KG1 (cell line): ENCODE results near the gene XPR1.

Source experiments
- DNase-seq: peaks from one replicate; lab custom pipeline; 2025; lab: John Stamatoyannopoulos, UW

XPR1 gene

DNA sequence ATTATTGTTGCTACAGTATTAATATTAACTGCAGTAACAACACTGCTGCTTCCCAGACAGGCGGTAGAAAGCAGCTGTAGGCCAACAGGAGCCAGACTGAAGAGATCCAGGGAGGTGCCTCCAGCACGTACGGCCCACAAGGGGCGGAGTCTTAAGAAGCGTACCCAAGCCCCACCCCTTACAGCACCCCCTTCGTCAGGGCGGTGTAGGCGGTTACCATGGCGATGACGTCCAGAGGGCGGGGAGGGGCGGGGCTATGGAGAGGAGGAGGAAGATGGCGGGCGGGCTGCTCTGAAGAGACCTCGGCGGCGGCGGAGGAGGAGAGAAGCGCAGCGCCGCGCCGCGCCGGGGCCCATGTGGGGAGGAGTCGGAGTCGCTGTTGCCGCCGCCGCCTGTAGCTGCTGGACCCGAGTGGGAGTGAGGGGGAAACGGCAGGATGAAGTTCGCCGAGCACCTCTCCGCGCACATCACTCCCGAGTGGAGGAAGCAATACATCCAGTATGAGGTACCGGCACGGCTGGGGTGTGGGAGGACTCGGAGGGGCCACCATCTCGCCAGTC is at the start of gene XPR1:
Gene XPR1, plus strand, starts transcription at position 257 of the 560 bp plus-strand sequence. Its CDS starts 180 bp downstream, at position 437.
- DNase-seq: peak; percentile 97

DNA sequence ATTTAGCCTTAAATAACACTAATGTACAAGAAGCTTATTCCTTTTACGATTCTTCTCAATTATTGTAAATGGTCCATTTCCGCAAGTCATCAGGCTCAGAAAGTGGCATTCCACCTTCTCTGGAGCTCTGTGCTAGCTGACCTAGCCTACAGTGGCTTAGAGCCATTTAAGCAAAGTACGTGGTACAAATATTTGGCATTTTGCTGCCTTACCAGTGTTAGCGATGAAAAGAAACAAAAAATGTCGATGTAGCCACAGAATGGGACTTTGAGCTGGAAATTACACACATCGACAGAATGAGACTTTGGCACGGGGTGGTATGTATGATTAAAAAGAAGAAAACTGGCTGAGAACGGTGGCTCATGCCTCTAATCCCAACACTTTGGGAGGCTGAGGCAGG is 47.0 kb upstream of the XPR1 start:
- no peak for DNase-seq

DNA sequence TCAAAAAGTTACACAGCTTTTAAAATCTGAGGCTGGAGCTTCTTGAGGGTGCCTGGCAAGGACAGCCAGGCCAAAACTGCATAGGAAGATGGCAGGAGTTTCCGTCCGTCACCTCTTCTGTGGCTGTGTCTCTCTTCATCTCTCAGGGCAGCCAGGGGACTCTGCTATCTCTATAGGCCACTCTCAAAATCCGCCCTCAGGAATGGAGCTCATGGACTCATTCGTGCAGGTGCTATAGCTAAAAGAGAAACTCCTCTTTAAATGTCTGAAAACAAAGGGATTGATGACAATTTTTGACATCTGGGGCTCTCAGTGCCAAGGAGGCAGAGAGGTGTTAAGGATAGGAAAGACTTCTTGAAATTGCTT is 45.8 kb upstream of the XPR1 start:
- DNase-seq: no peak

DNA sequence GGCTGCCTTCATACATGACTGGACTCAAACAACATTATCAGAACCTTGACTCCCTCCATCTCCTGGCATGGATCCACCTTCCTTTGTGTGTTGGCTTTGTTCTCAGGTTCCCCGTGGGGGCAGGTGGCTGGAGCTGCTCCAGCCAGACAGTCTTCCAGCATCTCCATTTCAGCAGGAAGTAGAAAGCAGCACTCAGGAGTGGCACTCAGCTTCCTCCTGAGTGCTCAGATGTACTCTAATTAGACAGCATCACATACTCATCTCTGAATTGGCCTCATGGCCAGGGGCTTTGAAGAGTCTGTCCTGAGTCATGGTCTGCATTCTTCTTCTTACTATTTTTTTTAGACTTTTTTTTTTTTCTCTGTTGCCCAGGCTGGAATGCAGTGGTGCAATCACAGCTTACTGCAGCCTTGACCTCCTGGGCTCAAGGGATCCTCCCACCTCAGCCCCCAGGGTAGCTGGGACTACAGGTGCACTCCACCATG is 45.1 kb upstream of the XPR1 start:
- no peak for DNase-seq

DNA sequence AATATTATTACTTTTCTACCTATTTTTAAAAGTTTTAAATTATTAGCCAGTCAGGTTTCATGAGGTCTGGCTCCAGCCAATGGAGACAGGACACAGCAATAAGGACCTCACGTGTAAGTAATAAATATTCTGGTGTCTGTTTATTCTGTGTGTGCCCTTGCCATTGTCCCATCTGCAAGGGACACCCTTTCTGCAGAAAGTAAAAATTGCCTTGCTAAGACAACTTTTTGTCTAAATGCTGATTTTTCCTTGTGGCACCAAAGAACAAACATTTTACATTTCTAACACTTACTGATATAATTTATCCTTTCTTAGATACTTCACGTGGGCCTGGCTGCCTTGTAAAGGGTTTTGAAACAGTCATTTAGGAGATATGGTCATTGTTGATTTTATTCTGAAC is 43.7 kb upstream of the XPR1 start:
- no peak for DNase-seq

DNA sequence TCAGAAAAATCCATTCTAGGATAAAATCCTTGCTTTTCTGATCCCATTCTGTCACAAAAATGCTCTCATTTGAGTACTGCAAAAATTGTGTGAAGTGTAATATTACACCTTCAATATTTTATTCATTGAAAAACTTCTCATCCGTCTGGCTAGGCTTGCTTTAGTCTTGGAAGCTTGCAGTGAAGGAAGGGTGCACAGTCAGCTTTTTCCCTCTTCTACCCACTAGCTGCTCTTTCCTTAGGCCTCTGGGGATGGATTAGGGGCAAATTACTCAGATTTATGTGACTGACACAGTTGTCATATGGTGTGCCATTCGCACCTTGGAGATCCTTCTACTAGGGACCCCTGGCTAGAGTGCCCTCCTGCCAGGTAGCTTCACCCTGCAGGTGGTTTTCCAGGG is 40.9 kb upstream of the XPR1 start:
- no peak for DNase-seq

DNA sequence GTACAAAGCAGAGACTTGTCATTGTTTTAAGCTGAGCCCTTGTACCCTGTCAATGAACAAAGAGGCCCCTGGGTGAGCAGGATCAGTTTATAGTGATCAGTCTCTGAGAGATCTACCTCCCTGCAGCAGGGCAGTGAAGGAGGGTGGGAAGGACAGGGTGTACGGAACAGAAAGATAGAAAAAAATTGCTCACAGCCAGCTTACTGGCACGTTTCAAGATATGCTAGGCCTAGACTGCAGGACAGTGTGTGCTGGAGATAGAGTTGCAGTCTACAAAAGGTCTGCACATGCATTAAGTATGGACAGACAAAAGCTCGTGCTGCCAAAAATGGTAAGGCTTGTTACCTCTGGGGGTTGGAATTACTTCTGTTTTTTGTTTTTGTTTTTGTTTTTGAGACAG is 38.4 kb upstream of the XPR1 start:
- DNase-seq: no peak

DNA sequence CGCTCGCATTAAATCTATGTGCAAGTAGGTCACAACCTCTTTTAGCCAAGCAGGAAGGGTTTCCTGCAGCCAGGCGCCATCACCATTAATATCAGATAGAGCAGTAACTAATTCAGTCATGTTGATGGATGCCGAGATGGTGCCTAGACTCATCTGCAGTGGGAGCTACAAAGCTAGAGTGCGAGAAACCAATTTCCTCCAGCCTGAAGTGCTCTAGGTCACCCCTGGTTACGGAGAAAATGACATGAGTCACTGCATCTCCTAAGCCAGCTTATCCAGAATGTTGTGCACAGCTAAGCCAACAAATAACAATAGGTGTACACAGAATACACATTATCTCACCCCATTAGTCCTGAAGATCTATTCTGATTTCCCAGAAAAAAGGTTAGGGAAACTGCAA is 37.1 kb upstream of the XPR1 start:
- DNase-seq: no peak

DNA sequence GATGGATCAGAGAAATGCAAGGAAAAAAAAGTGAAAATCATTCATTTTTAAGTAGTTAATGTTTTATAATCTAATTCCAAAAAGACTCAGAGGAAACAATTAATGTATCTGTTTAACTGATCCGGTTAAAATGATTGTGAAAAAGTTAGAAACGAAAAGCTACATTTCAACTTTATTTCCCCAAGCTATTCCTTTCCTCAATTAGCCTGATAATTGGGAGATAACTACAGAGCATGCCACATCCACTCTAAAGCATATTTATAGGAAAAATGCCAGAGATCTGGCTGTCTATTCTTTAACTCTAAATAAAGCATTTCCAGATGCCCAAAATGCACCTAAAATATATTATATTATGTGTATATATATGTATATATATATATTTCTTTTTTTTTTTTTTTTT is 35.9 kb upstream of the XPR1 start:
- DNase-seq: no peak

DNA sequence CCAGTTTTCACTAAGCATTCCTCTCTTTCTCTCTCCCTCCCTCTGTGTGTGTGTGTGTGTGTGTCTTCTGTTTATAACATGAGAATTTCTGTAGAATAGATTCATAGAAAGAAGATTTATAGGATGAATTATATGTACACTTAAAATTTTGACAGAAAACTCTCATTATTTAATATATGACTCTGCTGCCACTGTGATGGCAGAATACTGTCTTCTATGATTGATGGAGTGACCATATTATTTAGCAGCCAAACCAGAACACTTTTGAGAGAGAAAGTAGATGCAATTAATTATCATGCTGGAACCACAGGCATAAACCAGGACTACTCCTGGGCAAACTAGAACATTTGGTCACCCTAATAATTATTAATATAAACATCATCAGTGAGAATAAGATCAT is 34.3 kb upstream of the XPR1 start:
- no peak for DNase-seq

DNA sequence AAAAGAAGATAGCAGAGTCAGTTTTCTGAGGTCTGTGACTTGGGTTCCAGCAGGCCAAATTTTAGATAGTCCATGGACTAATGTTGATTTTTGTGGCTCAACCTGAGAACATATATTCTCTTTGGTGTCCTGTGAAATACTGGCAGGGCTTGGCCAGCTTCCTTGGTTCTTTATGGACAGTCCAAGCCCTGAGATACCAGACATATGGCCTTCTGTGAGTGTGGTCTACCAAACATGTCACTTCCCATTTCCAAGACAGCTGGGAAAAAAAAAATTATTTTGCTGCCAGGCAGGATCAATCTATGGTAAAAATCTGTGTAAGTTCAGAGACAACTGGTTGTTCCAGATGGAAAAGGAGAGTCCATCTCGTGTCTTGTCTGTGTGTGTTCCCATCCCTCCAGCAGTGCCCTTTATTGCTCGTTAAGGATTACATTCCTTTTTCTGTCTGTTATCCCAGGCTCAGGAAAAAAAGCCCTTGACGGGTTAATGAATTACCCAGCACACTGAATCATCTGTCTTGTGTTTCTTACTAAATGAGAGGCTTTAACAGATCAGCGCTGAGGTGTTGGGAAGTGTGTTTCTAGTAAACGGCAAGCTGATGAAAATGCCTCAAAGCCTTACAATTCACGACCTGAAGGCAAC is 33.4 kb upstream of the XPR1 start:
- DNase-seq: no peak

DNA sequence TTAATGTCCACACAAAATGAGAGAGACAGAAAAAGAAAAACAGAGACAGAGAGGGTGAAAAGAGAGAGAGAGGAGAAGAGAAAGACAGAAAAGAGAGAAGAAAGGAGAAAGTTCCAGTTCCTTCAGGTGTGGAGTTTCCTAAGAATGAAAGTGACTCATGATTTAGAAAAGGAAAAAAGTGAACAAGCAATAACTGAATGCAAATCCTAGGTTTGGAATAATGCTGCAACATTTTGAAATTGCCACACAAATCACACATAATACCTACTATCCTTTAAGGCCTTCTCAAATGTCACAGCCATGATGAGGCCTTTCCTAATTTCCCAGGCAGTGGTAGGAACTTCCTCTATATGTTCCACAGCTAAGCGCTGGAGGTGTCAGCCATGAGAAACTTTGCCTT is 31.5 kb upstream of the XPR1 start:
- no peak for DNase-seq

DNA sequence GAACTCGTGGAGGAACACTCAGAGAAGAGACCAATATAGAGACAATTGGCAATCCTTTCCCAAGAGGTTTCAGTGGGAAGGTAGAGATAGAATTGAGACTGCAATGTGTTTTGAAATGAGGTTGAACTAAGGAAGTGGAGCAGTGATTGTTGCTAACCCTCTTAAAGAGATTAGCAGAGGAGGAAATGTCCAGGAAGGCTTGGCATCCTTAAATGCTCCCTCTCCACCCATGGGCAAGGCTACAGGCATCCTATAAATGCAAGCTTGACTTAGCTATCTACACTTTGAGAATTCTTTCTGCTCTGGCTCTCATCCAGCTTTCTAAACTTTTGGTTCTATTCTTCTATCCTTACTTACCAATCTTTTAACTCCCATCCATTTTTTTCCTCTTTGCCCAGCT is 30.3 kb upstream of the XPR1 start:
- DNase-seq: no peak

DNA sequence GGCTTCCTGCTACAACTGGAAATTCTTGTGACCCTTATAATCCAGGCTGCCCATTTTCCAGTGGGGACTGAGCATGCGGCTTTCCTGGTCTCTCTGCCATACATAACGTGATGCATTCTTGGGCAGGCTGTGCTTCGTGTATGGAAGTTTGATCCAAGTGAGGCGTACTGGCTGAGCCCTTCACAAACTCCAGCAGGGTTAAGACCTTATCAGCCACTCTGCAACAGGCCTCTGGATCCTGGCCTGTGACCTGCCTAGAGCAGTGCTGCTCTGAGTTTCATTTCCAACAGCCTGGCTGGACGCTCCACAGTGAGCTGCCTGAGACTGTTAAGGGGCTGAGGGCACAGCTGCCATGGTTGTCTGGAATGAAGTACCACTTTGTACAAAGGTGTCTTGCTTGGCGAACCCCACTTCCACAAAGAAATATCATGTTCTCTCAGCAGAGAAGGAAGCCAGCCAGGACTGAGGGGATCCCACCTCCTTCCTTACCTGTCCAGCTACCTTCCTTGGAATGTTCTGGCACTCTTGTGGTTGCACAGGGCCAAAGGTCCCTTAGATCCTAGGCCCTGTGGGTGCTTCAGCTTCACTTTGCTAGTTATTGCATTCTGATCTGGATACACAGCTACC is 28.5 kb upstream of the XPR1 start:
- no peak for DNase-seq

DNA sequence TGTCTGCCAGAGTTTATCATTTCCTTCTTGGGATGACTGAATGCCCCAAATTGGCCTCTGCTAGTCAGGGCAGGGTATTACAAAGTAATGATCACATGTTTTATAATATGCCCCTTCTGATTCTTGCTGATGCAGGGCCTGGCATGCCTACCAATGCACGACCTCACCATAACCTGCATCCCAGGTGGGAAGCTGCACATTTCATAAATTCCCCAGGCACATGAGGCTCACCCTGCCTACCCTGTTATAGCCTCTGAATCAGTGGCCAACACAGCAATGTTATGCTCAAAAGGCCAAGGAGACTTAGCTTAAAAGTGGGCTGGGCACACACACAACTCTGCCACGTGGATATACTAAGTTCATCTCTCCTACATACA is 28.0 kb upstream of the XPR1 start:
- DNase-seq: no peak

DNA sequence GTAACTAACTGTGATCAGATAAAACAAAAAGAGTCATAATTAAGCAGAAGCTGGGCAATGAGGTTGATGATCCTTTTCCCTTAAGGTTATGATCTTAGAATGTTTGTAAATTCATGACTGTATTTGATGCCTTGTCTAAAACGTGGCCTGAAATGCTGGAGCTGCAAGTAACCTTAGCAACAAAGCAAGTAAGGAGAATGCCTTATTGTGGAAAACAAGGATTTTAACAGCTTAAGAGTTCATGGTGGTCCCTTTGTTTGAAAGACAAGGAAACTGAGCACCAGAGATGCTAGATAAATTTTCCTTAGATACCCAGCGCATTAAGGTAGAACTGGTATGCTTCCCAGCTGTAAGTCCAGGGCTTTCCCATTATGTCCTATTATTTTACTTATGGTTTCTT is 25.7 kb upstream of the XPR1 start:
- no peak for DNase-seq

DNA sequence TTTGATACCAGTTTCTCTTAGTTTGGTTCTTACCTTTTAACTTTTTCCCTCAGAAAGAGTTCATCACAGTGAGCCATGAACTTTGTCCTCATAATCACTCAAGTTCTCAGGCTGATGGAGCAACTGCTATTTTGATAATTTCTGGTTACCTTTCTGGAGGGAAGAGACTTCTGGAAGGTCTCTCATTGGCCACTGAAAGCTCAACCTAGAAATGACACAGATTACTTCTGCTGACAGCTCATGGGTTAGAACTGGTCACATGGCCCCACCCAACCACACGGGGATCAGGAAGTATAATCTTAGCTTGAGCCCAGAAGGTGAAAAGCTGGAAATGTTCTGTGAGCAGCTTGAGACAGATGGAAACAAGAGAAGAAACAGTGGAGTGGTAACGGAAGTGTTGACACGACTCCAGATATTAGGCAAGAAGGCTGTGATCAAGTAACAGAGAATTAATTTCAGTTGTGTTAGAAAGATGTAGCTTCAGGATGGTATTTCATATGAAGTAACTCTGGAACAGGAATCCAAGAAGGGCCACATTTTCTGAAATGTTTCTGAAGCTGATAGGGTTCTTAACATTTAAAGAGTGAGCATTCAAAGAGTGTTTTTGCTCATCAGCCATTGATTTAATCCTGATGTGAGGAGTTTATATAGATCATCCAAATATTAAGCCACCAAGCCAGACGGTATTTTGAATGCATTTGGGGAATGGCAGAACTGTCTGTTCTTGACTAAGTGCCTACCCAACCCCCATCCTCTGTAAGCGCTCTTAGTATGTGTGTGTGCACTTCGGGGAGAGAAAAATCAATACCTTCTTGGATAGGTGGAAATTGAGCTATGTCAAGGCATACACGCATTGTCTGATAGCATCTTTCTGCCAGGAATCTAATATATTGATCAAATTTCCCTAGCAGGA is 21.9 kb upstream of the XPR1 start:
- DNase-seq: no peak

DNA sequence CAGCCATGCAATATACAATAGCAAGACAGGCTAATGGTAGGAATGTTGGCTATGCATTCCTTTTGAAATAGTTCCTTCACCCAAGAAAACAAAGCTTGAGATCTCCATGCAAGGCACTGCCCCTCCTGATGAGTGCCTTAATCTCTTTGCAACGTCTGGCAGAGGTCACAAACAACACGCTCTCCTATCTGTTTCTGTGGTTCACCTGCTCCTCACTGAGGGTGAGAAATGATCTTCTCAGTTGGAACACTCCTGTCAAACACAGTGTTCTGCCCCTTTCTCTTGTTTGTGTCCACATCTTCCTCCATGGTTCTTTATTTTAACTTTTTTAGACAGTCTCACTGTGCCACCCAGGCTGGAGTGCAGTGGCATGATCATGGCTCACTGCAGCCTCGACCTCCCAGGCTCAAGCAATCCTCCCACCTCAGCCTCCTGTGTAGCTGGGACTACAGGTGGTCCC is 21.2 kb upstream of the XPR1 start:
- DNase-seq: no peak

DNA sequence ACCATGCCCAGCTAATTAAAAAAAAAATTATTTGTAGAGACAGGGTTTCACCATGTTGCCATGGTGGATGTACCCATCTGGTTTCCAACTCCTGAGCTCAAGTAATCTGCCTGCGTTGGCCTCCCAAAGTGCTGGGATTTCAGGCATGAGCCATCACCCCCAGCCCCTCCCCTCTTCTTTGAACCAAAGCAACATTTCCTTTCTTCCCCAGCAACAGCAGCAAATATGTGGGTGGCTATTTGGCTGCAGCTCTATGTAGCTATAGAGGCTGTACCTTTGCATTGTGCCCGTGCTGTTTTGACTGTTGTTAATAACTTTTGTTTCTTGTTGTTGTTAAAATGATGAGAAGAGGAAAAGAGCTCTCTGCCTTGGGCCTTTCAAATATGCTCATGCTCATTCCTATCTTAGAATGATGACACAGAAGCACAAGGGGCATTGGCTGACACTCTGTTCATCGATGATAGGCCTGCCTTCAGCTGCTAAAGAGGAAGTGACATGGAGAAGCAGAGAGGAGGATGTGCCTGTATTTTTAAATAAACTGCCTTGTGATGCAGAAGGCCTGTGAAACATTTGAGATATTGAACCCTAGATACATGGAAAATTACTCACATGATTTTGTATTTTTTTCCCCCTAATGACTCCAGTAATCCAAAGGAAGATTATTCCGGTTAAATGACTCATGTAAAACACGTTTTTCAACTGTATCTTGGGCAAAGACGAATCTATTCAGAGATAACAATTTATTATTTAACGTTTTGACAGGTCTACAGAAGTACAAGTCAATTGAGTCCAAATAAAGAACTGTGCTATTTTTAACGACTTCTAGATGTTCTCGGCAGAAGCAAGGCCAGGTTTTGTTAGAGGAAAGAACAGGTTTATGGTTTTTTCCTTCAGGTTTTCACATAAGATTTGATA is 20.5 kb upstream of the XPR1 start:
- peak; percentile 24 for DNase-seq

DNA sequence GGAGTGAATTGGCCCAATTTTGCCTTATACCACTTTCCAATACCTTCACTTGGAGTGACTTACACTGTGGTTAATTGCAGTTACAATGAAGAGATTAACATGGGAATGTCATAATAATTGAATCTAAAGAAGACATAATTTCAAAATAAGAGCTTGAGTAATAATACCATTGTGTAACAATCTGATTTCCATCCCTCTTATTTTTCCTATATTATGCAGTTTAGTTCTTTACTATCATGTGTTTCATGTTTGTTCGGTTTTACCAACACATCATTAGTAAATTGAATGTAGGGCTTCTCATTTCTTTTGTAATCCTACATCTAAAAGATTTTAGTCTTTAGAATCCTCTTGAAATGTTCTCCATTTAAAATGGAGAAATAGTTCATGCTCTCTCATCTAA is 19.2 kb upstream of the XPR1 start:
- no peak for DNase-seq

DNA sequence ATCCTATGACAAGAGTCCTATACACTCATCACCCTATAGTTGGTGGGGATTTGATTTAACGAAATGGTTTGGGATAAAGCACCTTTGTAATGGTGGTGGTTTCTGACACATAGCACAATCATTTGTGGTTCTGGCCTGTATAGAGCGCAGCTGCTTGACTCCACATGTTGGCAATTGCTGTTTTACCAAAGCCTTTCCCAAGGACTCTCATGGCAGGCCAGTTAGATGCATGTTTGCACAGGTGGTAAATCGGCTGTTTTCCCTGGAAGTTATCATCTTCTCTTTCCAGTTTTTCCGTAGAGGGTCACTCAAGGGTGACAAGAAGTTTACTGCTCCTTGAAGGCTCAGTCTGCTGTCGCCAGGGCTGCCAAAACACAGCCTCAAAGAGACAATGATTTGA is 17.1 kb upstream of the XPR1 start:
- no peak for DNase-seq
